BJ (cell line): ENCODE measurements around the gene SAMD14. TPM values are rescaled to one million over a fixed set of nuclear protein-coding genes. Genes with fewer than 3 reads are reported as not detected.

Experiments used
- CTCF ChIA-PET: fragments of 350-600 bp; formaldehyde crosslinking; extraction: SDS; loops from one replicate; lab custom pipeline; 2021; ENCODE audit warnings: antibody characterized with exemption, inconsistent platforms; lab: Yijun Ruan, JAX
- POLR2A ChIA-PET: fragments of 300-600 bp; sonication (Branson Sonifier 250); formaldehyde crosslinking; extraction: SDS; loops from one replicate; lab custom pipeline; 2021; ENCODE audit warnings: antibody characterized with exemption; lab: Charles Lee
- DNase-seq: peaks from one replicate; pipeline ENCODE4 v3.0.0-alpha.2; 2011; ENCODE audit warnings: low read depth
- H3K27me3 ChIP-seq: 2 replicates; pipeline ENCODE4 v1.6.0; 2011; ENCODE audit warnings: low read length; ENCODE audit not compliant: control insufficient read depth, insufficient read depth
- H3K36me3 ChIP-seq: 2 replicates; pipeline ENCODE4 v1.5.1; 2011; ENCODE audit warnings: low read length; ENCODE audit not compliant: control insufficient read depth, insufficient read depth
- H3K4me3 ChIP-seq: 2 replicates; pipeline ENCODE4 v1.5.1; 2011; ENCODE audit warnings: low read depth, mild to moderate bottlenecking, control low read depth, low read length
- CTCF ChIP-seq: IDR thresholded peaks from 2 replicates; pipeline ENCODE4 v1.5.1; 2011; ENCODE audit warnings: low read depth, mild to moderate bottlenecking, control low read depth, inconsistent platforms, low read length, moderate library complexity; ENCODE audit not compliant: insufficient read depth
- polyA plus RNA-seq: library from polyadenylated mRNA; depleted of rRNA; stranded (reverse); fragments of >200 nt; gene quantifications from 2 replicates; pipeline ENCODE4 v1.2.3, GENCODE V29; 2011

Gene SAMD14
- polyA plus RNA-seq, 1 experiment, result 5.3 TPM

- TF ChIP-seq CTCF, result no peak
- DNase-seq, result no peak
- Histone ChIP-seq H3K27me3 (no peaks in the 10 kb centered on the region), H3K4me3 (no peak overlapping the region), H3K36me3 (peaks cover 58% of the 10 kb centered on the region)
- CTCF ChIA-PET, result interaction anchor here (1.5 to 5.0 kb wide), 2 partner anchors 15 to 46 kb away, joined by 4 to 35 read pairs; no protein-coding TSS in a partner anchor
- POLR2A ChIA-PET, result no interaction called here
These were observed 57.8 kb downstream of the SAMD14 start for GRCh38 chr17:50072130-50072529.

GRCh38 chr17:50071692-50072091 is 58.3 kb downstream of the SAMD14 start:
- Histone ChIP-seq H3K36me3 (peaks cover 53% of the 10 kb centered on the region), H3K4me3 (no peak overlapping the region), H3K27me3 (no peaks in the 10 kb centered on the region)
- no peak for TF ChIP-seq CTCF
- POLR2A ChIA-PET, result no interaction called here
- CTCF ChIA-PET, result interaction anchor here (5.0 kb wide), 1 partner anchor 16 kb away, joined by 35 read pairs; no protein-coding TSS in a partner anchor
- DNase-seq, result no peak

- ChIA-PET CTCF (interaction anchor here (2.3 kb wide), 1 partner anchor 16 kb away, joined by 10 read pairs; no protein-coding TSS in a partner anchor), POLR2A (no interaction called here)
- Histone ChIP-seq H3K4me3 (no peak overlapping the region), H3K36me3 (peaks cover 49% of the 10 kb centered on the region), H3K27me3 (no peaks in the 10 kb centered on the region)
- no peak for TF ChIP-seq CTCF
- DNase-seq, result no peak
These were observed 58.9 kb downstream of the SAMD14 start for GRCh38 chr17:50070908-50071680.

- H3K36me3 ChIP-seq, result peaks cover 33% of the 10 kb centered on the region
- ChIA-PET POLR2A (no interaction called here), CTCF (interaction anchor here (1.4 to 5.7 kb wide), 6 partner anchors 10 to 41 kb away, joined by 5 to 37 read pairs (median 9); no protein-coding TSS in a partner anchor)
- DNase-seq, result no peak
- no peak overlapping the region for H3K4me3 ChIP-seq
- no peak for TF ChIP-seq CTCF
- H3K27me3 ChIP-seq, result no peaks in the 10 kb centered on the region
These were observed 62.0 kb downstream of the SAMD14 start for GRCh38 chr17:50067996-50068395.

GRCh38 chr17:50066995-50067394 is 63.0 kb downstream of the SAMD14 start:
- no peak for DNase-seq
- no peaks in the 10 kb centered on the region for H3K27me3 ChIP-seq
- POLR2A ChIA-PET, result no interaction called here
- TF ChIP-seq CTCF, result no peak
- peaks cover 26% of the 10 kb centered on the region for H3K36me3 ChIP-seq
- CTCF ChIA-PET, result interaction anchor here (0.6 to 5.7 kb wide), 9 partner anchors 9 to 129 kb away, joined by 3 to 37 read pairs (median 5); no protein-coding TSS in a partner anchor
- no peak overlapping the region for H3K4me3 ChIP-seq
